Kidney tubule cell (primary cell): ENCODE results near the gene PRDX5.

Experiments used
- DNase-seq: peaks from one replicate; pipeline ENCODE4 v3.0.0-alpha.2; 2018; ENCODE audit warnings: low spot score

The PRDX5 gene

GRCh38 chr11:64347193-64347867 lies 29.4 kb downstream of the PRDX5 start:
- DNase-seq, result peak; percentile 16

GRCh38 chr11:64348383-64349024 lies 30.6 kb downstream of the PRDX5 start:
- DNase-seq, result no peak

DNA sequence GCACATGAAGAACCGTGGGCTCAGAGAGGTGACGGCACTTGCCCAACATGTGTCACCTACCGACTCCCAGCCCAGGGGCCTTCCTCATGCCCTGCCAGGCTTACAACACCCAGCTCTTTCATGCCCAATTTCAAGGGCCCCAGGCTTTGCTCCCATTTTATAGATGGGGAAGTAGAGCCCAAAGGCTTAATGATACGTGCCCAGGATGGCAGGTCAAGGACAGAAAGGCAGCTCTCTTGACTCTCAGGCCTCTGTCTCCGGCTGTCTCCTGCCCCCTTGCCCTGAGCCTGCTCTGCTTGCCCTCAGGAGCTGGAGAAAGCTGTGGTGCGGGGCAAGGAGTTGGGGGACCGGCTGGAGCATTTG lies 31.1 kb downstream of the PRDX5 start:
- no peak for DNase-seq

- no peak for DNase-seq
These were observed 31.5 kb downstream of the PRDX5 start for GRCh38 chr11:64349404-64349803.

DNA sequence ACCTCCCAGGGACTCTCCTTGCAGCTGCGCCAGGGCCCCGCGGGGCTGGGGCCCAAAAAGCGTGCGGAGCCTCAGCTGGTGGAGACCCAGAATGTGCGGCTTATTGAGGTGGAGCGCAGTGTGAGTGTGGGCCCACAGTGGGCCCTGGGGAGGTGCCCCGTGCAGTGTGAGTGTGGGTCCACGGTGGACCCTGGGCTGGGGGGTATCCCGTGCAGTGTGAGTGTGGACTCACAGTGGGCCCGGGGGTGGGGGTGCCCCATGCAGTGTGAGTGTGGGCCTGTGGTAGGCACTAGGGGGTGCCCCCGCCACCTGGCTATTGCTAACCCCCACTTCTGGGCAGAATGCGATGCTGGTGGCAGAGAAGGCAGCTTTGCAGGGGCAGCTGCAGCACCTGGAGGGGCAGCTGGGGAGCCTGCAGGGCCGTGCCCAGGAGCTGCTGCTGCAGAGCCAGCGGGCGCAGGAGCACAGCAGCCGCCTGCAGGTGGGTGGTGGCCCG lies 33.3 kb downstream of the PRDX5 start:
- no peak for DNase-seq

- no peak for DNase-seq
These were observed 34.4 kb downstream of the PRDX5 start for GRCh38 chr11:64352099-64352994.

DNA sequence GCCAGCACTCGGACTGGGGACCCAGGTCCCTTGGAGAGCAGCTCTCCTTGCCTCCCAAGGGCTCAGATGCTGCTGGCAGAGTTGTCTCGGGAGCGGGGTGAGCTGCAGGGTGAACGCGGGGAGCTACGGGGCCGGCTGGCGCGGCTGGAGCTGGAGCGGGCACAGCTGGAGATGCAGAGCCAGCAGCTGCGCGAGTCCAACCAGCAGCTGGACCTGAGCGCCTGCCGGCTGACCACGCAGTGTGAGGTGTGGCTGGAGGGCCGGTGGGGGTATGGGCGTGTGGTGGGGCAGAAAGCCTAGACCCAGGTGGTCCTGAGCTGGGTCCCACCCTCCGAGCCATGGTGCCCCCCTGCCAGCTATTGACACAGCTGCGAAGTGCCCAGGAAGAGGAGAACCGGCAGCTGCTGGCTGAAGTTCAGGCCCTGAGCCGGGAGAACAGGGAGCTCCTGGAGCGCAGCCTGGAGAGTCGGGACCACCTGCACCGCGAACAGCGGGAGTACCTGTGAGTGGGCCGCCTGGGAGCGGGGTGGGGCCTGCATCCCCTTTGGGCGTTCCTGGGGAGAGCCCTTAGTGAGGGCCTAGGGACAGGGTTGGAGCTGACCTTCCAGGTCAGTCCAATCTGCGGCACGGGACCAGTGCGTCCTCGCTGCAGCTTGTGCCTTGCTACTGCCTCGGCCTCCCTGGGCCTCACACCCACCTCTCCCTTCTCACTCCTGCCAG lies 35.2 kb downstream of the PRDX5 start:
- no peak for DNase-seq

DNA sequence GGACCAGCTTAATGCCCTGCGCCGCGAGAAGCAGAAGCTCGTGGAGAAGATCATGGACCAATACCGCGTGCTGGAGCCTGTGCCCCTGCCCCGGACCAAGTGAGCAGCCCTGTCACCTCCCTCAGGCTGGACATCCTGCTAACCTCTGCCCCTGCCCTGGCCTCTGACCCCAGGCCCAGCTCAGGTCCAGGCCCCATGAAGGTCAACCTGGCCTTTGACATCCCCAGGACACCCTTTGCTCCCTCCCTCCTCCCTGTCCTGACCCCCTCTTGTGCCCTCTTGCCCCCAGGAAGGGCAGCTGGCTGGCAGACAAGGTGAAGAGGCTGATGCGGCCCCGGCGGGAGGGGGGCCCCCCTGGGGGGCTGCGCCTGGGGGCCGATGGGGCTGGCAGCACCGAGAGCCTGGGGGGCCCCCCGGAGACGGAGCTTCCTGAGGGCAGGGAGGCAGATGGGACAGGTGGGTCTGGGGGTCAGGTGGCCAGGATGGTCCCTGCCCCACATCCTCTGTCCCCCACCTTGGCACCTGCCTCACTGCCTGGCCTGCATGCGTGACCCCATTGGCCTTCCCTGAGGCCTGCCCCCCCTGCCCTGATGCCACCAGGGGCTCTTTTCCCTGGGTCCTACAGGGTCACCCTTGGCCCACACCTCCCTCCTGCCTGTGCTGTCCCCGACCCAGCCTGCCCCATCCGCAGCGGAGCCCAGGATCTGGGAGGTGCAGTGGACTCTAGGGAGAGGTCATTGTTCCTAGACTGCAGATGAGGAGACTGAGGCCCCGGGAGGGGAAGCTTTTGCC lies 36.0 kb downstream of the PRDX5 start:
- DNase-seq, result no peak

DNA sequence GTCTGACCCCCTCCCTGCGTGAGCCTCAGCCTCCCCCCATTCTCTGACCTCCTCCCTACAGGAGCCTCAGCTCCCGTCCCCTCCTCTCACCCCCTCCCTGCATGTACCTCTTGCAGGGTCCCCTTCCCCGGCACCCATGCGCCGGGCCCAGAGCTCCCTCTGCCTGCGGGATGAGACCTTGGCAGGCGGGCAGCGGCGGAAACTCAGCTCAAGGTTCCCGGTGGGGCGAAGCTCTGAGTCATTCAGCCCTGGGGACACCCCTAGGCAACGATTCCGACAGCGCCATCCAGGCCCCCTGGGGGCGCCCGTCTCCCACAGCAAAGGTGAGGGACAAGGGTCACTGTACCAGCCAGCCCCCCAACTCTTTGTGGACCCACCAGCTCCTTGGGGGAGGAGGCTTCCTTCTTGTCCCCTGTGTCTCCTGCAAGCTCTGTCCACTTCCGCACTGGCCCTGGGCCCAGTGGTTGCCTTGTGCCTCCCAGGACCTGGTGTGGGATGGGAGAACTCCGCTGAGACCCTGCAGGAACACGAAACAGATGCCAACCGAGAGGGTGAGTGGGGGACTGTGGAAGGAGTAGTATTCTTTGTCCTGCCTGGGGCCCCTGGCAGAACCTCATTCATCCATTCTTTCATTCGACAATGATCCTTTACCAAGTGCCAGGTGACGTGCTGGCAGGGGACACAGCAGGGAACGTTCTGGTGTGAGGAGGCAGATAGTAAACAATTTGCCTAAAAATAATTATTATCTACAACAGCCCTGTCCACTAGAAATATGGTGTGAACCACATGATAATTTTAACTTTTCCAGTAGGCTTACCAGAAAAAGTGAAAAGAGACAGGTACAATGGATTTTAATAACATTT lies 37.4 kb downstream of the PRDX5 start:
- peak; percentile 87 for DNase-seq

- peak; percentile 48 for DNase-seq
These were observed 38.8 kb downstream of the PRDX5 start for GRCh38 chr11:64356498-64357411.

- no peak for DNase-seq
These were observed 39.5 kb downstream of the PRDX5 start for GRCh38 chr11:64357446-64357845.

DNA sequence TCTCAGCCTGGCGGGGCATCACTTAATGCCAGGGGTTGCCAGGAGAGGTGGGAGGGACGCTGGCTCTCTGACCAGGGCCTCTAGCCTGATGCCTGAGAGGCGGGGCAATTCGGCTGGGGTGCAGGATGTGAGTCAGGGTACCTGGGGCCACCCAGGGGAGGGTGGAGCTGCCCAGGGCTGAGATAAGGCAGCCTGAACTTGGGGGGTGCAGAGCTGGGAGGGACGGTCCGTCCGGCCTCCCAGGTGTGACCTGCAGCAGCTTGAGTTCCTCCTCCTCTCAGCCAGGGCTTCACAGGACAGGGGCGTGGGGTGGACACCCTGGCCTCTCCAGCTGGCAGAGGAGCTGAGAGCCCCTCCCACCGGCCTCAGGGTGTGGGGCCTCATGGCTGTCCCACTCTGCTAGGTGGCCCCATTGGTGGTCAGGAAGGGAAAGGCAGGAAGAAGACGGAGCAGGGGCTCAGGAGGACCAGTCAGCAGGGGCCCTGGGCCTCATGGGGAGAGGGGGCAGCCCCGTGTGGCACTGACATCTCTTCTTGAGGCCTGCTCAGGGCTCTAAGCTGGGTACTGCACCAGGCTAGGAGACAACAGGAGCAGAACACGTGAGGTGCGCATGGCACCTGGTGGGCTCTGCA lies 40.1 kb downstream of the PRDX5 start:
- DNase-seq, result peak; percentile 75

- no peak for DNase-seq
These were observed 40.6 kb downstream of the PRDX5 start for GRCh38 chr11:64358536-64358906.

DNA sequence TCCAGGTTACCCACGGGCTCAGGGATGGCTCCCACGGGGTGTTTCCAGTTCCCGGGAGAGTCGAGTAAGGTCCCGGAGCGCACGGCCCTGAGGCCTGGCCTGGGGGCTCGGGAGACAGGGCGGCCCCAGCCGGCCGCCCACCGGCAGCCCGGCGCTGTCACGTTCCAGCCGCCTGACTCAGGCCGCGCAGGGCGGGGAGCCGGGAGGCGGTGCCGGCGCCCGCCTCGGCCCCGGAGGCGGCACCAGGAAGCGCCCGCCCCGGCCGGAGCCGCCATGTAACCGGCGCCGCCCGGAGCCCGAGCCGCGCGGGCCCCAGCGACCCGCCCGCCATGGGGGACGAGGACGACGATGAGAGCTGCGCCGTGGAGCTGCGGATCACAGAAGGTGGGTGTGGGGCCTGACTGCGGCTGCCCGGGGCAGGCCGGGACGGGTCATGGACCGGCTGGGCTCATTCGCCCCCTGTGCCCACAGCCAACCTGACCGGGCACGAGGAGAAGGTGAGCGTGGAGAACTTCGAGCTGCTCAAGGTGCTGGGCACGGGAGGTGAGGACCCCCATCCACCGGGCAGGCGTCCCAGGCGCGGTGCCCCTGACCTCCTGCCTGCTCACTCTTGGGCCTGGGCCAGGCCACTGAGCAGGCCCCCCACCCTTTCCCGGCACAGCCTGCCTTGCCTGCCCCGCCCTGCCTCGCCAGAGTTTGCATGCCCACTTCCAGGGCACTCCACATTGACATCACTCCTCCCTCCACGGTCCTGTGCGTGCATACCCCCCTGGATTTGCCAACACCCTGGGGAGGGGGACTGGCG lies 41.2 kb downstream of the PRDX5 start, which contains the start of gene RPS6KA4:
TSS of gene RPS6KA4 (plus strand) at position 256 of the 805 bp plus-strand sequence. CDS start at position 330, 74 bp downstream.
- DNase-seq, result peak; percentile 77

DNA sequence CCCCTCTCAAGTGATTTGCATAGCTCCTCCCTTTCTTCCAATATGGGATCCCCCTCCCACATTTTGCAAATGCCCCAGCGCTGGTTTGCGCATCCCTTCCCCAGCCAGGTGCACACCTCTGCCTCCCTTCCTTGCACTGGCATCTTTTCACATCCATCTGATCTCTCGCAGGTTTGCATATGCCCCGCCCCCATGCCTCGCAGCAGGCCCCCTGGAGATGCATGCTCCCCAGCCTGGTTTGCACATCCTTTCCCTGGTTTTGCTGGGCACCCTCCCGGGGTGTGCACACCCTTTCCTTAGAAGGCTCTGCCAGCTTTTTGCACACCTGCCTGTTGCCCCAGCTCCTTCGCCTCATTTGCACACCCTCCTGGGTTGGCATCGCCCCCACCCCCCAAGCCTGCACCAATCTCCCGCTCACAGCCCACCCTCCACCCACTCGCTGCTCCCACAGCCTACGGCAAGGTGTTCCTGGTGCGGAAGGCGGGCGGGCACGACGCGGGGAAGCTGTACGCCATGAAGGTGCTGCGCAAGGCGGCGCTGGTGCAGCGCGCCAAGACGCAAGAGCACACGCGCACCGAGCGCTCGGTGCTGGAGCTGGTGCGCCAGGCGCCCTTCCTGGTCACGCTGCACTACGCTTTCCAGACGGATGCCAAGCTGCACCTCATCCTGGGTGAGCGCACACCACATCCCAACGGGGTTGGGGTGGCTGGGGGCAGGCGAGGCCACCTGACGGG lies 42.0 kb downstream of the PRDX5 start:
- DNase-seq, result peak; percentile 44

DNA sequence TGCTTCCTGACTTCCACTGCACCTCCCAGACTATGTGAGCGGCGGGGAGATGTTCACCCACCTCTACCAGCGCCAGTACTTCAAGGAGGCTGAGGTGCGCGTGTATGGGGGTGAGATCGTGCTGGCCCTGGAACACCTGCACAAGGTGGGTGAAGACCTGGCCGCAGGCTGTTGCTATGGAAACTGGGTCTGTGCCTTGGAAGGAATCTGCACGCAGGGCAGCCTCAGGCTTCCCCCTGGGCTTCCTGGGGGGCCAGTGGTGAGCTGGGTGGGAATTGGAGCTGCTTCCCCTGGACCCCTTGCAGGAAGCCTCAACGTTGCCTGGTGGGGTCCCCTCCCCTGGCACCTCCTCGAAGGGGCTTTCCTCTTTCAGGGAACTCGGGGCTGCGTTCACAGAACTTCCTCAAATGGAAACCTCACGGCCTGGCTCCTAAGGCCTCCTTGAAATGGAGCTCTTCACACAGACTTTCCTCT lies 42.6 kb downstream of the PRDX5 start:
- no peak for DNase-seq

- no peak for DNase-seq
These were observed 43.7 kb downstream of the PRDX5 start for GRCh38 chr11:64361659-64362058.
